Hindlimb muscle (tissue), 1 donor: ENCODE data around the gene FMN1. TPM values are rescaled to one million over a fixed set of nuclear protein-coding genes. Genes with fewer than 3 reads are reported as not detected.

Experiments
- DNase-seq: peaks from one replicate; pipeline ENCODE4 v3.0.0-alpha.2; 2013
- polyA plus RNA-seq: library from polyadenylated mRNA; unstranded; fragments of 120-200 nt; gene quantifications from one replicate; pipeline ENCODE4 v1.2.1, GENCODE V29; 2013; ENCODE audit not compliant: insufficient read length

FMN1 gene
- polyA plus RNA-seq, 1 donor: 1.6 TPM

DNA sequence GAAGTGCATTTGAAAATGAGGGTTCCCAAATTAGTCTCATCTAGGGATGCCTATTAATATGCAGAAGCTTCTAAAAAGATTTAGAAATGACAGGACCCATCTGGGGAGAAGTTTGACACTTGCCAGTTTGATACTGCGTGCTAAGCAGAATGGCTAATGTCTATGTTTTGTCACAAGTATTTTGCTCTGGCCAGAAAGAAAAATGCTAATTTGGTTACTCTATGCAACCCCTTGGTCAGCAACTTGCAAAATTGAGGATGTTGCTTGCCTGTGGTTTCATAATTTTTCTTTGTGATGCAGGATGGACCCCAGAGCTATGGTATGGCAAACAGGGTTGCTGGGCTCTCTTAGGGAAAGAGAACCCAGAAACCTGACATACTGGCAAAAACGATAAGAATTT, 148.2 kb downstream of the FMN1 start:
- no peak for DNase-seq

DNA sequence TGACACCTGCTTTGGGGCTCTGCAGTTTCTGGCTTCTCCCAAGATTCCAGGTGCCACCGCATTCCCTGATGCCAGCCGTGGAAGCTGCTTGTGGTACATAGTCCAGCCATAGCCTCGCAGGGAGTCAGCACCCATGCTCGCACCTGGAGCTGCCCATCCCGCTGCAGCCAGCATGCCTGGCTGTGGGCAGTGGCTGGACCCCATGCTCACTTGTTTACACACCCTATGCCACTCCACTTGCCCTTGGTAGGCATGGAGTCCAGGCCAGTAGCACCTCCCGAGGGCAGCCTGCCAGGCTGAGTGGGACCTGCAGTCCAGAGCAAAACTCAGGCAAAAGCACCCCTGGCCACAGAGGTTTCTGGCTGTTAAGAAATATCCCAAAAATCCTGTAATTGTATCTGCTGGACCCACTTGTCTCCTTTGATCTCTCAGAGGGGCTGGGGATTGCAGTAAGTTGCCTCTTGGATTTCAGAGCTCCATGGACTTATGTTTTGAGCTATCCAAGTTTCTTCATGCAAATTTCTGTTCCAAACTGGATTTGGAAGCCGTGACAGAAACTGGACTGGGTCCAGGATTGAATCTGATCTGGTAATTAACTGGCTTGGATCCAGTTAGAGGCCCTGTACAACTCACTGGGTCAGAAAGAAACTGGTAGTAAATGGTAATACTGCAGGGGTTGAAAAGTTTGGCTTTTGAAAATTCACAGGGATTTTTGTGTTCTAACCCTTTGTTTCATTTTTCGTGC, 149.3 kb downstream of the FMN1 start:
- no peak for DNase-seq

DNA sequence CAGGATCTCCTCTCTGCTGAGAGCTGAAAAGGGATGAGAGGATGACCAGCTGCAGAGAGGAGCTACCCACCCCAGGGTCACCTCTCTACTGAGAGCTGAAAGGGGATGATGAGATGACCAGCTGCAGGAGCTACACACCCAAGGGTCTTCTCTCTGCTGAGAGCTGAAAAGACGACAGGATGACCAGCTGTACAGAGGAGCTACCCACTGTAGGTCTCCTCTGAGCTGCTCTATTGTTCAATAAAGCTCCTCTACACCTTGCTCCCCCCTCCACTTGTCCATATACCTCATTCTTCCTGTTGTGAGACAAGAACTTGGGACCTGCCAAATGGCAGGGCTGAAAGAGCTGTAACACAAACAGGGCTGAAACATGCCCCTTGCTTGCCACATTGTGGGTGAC, 149.9 kb downstream of the FMN1 start:
- DNase-seq: no peak

DNA sequence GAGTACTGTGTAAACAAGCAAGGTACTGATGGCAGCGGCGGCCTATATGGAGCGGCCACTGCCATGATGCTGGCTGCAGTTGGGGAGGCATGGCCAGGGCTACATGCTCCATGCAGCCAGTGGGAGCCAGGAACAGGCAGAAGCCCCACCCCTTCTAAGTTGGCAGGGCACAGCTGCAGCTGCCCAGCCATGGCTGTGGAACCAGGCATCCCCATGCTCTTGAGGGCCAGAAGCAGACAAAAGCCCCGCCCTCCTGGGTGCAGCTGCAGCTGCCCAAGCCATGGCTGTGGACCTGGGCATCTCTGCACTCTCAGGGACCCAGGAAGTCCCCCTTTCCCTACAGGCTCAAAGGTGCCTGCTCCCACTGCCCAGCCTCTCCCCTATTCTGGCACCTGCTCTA, 150.9 kb downstream of the FMN1 start:
- no peak for DNase-seq

DNA sequence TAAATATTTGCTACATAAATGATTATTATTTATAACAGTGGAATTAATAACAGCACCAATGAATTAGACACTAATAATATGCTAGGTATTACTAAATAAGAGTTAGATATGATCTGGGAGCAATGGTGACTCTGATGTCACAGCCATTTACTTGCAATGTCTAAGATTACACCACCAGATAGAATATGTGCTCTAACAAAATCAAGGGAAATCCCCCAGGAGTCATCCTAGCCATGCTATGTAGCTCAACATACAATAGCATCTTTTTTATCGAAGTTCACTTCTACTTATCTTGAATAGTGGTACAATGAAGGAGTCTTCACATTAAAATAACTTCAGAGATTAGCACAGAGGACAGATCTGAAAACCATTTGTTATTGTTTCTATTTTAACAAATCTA, 154.0 kb downstream of the FMN1 start:
- no peak for DNase-seq

DNA sequence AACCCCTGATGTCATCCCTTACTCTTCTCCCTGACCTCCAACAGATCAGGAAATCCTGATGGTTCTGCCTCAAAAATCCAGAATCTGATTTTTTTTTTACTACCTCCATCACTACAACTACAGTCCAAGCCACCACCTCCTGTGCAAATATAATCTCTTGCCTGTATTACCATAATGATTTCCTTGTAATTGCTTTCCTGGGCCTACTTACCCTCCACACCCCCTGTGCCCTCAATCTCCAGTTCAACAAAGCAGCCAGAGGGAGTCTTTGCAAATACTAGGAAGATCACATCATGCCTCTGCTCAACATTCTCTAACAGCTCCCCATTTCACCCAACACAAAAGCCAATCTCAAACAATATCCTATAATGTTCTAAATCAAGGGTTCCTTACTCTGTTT, 159.9 kb downstream of the FMN1 start:
- no peak for DNase-seq

DNA sequence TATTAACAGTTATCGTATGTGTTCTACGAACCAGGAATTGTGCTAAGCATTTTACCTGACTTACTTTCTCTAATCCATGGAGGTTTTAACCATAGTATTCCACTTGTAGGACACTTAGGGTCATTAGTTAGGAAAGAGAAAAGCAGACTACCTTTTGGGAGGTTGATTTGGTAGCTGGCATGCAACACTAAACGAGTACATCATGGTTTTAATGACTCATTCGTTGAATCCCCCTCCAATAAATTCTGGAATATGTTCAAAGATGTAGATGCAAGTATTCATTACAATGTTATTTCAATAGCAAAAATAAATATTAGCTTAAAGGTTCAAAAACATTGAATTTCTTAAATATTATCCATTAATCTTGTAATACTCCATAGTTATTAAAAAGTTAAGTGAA, 162.5 kb downstream of the FMN1 start:
- no peak for DNase-seq

DNA sequence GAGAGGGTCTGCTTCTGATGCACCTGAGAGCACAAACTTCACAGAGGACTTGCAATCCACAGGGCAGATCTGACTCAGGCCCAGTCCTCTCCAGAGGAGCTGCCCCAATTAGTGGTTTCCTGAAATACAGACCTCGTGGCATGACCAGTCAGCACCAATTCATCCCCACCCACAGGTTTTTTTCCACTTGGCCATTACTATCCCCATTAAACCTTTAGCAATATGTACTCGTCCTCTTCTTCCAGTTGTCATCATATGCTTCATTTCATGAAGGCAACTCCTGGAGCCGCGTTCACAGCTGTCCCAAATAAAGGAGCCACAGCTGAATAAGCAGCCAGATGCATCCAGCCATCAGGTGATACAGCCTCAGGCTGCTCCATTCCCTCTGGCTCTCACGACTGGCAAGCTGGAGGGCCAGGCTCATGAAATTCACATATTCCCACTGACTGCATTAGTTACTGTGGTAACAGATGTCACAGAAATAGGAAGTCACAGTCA, 163.1 kb downstream of the FMN1 start:
- DNase-seq: no peak

DNA sequence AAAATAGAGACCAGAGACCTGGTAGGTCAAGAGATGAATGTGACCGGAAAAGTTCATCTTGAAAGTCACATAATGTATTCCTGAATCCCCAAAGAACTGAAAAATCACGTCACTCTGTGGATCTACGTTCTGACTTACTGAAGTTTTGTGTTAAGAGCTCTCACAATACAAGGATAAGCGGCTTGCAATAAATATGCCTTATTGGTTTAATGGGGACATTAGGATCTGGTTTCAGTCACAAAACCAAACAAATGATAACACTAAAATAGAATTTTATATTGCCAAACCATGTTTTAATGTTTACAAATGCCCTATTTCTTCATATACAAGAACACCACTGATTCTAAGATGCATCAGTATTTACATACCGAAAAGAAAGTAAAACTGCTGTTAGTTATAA, 164.2 kb downstream of the FMN1 start:
- no peak for DNase-seq

DNA sequence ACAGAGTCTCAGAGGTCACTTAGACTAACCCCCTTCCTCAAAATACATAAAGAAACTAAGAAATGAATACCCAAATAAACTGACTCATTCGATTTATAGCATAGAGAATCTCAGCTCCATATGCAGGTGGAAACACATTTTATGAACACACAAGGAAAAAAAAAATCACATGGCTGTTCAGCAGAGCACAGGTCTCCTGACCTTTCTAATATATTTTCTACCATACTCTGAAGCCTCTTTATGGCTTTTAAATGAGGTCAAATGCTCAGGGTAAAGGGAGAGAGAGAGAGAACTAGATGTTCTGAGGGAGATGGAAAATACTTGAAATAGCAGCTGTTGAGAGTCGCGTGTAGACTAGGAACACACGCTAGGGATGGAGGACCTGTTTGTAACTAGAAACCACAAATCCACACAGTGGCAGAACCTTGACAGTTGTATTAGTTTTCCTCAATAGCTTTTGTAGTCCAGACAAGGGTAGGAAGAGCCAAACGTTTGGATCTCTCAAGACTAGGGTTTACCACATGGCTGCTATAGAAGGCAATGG, 165.3 kb downstream of the FMN1 start:
- no peak for DNase-seq

DNA sequence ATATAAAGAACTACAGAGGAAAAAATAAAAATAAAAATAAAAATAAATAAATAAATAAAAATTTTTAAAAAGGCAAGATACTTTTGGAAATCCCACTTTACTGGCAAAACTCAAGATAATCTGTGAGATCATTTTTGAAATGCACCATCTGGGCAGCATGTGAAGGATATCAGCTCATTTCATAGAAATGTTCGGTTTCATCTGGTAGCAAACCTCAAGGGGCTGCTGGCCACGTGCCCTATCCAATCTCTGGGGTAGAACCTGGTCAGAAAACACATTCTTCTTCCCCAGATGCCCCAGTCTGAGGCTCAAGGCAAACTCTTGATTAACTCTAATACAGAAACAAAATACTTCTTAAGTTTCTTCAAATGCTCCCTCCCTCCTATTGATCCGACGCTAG, 166.0 kb downstream of the FMN1 start:
- DNase-seq: no peak

DNA sequence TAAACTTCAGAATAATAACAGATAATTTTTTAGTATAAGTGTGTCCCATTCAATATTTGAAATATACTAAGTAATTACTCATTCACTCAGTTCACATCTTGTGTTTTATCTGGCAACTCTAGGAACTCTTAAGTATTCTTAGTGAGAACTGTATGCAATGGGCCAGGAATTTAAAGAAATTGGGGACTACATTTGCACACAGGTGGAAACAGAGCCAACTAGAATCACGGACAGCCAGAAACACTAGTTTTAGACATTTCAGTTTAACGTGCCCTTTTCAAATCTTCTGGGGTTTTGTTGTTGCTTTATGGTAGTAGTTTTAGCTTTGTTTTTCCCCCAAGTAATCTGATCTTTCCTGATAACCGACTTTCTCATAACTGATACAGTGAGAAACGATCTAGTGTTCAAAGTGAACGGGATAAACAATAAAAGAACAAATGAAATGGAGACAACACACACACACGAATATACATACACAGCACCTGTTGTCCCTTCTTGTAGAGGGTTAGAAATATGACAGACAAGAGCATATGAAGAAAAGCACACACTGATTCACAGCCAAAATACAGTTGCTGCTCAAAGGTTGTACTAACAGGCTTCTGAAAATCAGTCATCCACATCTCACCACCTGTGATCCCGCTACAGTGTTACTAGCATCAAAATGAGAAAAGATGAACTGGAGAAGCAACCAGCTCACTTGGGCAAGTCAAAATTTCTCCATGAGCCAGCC, 167.0 kb downstream of the FMN1 start:
- DNase-seq: no peak

DNA sequence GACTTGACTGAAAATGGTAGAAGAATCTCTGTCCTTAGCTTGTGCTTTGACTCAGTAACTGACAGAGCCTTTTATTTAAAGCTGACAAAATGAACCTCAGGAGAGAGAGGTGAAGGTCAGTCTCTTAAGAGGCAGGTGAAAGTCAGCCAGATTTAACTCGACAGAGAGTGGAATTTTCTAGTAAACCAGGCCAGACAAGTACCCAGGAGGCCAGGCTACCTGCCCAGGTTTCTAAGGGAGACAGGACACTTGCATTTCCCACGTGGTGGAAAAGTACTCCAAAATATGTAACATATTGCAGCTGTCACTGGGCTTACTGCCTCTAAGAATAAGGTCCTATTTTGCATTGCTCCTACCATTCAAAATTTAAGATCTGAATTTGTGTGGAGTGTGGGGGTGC, 167.9 kb downstream of the FMN1 start:
- no peak for DNase-seq

DNA sequence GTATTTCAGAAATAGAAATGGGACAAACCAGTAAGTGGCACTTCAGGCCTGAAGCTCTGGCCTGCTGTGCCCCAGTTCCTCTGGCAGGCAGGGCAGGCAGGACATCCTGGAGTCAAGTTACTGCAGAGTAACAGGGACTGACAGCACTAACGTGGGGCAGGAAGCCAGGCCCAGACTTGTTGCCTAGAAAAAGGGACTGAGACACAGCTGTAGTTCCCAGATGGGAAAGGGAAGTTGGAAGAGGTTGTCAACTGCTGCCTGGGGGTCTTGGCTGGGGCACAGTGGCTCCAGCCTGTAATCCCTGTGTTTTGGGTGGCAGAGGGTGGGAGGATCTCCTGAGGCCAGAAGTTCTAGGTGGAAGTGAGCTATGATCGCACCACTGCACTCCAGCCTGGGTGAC, 171.9 kb downstream of the FMN1 start:
- peak; percentile 63 for DNase-seq

DNA sequence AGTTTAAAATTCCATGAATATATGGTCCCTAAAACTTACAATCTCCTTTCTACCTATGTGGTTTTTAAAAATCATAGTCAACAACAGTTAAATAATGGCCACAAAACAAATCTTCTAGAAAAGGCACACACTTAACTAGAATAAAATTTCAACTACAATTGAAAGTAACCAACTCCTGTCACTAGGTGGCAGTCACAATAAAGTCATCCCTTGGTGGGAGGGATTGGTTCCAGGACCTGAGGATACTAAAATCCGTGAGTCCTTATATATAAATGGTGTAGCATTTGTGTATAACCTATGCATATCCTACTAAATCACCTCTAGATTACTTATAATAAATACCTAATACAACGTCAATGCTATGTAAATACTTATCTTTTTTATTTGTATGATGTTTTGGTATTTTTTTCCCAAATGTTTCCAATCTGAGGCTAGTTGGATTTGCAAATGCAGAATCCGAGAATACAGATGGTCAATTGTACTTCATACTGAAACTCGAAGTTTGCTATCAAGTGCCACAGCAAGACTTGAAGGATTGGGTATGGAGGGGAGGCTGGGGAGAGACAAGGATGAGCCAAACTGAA, 172.6 kb downstream of the FMN1 start:
- peak; percentile 63 for DNase-seq

DNA sequence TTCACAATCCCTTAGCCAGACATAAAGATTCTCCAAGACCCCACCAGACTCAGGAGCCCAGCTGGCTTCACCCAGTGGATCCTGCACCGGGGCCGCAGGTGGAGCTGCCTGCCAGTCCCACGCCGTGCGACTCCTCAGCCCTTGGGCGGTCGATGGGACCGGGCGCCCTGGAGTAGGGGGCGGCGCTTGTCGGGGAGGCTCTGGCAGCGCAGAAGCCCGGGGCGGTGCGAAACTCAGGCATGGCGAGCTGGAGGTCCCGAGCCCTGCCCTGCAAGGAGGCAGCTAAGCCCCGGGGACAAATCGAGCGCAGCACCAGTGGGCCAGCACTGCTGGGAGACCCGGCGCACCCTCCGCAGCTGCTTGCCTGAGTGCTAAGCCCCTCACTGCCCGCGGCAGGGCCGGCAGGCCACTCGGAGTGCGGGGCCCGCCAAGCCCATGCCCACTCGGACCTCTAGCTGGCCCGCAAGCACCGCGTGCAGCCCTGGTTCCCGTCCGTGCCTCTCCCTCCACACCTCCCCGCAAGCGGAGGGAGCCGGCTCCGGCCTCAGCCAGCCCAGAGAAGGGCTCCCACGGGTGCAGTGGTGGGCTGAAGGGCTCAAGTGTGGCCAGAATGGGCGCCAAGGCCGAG, 175.0 kb downstream of the FMN1 start:
- no peak for DNase-seq

DNA sequence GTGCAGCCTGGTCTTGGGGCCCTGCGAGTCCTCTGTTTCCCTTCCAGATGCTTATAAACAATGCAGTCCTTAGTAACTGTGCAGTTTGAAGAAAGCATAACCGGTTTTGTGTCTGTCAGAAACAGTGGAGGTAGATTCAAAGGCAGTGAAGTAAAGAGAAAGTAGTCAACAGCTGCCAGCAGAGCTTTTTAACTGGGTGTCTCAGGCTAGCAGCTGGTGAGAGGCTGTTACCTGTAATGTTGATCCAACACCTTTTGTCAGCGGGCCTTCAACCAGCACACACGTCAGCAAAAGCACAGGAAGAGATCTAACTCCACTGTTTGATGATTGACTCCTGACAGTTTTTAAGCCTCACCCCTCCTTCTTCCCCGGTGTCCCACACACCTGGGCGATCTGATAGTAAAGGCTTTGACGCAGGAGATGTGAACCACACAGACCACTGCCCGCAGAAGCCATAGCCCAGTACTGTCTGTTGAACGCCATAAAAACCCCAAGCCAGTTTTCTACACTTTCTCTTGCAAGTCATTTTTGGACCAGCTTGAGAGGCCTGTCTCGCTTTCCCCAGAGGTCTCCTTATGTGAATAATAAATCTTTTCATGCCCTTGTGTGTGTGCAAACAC, 178.0 kb downstream of the FMN1 start:
- no peak for DNase-seq

DNA sequence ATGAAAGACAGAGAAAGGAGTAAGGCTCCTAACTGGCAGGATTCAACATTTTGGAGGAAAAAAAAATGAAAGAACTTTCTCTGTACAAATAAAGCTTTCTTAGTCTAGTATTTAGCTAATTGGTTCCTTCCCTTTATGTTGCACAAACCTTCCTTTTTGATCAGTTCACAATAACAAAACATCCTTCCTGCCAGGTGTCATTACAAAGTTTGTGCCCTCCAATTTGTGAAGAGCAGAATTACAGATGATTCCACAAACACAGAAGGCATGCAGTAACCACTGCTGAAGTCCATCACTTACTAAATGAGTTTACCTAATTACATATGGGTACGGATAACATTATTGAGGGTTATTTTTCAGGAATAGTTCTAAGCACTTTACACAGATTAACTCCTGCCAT, 179.9 kb downstream of the FMN1 start:
- DNase-seq: no peak

DNA sequence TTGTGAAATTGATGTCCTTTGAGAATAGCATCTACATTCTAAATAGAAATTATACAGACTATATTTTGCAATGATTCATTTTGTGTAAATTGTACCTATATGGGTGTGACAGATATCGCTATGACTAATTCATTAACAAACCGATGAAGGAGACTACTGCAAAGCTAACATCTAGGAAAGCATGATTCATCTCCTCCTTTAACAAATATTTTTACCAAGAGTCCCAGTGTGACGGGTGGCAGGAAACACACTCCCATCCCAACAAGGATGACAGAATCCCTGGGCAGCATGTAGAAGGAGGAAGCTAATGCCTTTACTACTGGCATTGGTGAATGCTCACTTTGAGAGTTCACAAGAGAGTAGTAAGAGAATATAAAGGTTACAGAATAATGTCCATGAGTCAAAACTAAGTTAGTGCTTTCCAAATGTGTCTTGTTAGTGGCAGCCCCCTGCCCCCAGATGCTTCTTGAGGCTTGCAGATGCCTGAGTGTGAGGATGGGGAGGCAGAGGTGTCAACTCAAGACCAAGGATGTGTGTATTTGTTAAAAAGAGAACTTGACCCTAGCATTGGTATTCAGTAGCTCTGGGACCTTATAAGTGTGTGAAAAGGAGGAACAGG, 180.6 kb downstream of the FMN1 start:
- DNase-seq: no peak

DNA sequence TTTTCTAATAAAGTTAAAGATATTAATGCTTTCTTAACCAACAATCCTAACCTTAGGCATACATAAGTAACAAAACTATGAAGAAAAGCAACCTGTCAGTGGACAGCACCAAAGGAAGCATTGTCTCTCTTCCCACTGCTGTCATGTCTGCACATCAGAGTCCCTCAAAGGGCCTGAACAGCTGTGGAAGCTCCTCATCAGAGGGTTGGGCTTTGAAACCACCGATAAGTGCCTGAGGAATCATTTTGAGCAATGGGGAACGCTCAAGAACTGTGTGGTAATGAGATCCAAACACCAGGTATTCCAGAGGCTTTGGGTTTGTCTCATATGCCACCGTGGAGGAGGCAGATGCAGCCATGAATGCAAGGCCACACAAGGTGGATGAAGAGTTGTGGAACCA, 182.5 kb downstream of the FMN1 start:
- no peak for DNase-seq

DNA sequence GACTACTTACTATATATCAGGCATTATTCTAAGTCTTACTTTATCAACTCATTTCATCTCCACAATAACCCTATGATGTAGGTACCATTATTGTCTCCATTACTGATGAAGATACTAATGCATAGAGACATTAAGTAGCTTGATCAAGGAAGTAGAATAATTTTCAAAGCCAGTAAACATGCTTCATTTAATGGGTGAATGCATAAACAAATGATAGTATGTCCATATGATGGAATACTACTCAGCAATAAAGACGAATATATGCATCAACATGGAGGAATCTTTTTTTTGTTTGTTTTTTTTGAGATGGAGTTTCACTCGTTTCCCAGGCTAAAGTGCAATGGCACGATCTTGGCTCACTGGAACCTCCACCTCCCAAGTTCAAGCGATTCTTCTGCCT, 184.9 kb downstream of the FMN1 start:
- DNase-seq: no peak

DNA sequence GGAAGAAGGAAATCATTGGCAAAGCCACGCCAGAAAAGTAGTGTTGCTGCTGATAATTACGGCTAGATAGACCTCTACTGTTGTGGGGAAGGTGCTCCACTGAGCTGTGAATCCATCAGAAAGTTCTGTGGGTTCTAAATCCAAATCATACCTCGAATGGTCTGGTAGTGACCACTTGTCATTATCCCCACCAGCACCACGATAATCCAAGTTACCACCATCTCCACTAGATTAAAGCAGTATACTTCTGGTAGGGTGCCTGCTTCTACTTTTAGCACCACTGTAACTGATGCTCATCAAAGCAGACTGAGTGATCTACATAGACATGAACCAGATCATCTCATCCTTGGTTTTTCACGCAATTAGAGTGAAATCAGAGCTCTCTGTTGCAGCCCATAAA, 185.5 kb downstream of the FMN1 start:
- DNase-seq: no peak
